Ramos (cell line): ENCODE measurements around the gene SLCO4A1.

Source experiments
- in situ Hi-C: fragments of 300-500 bp; cut with MboI; formaldehyde crosslinking; loops from one replicate; pipeline ENCODE4 v1.14.3; 2022; ENCODE audit warnings: low sequenced_read_pairs; ENCODE audit not compliant: unreplicated experiment

SLCO4A1 gene

GRCh38 chr20:62660240-62660615, 17.9 kb downstream of the SLCO4A1 start:
- in situ Hi-C loops = no loop called here

GRCh38 chr20:62660768-62661167, 18.5 kb downstream of the SLCO4A1 start:
- in situ Hi-C loops = no loop called here

GRCh38 chr20:62661647-62662046, 19.3 kb downstream of the SLCO4A1 start:
- in situ Hi-C loops = no loop called here

GRCh38 chr20:62662422-62662821, 20.1 kb downstream of the SLCO4A1 start:
- in situ Hi-C loops = no loop called here

GRCh38 chr20:62663145-62664018, 21.1 kb downstream of the SLCO4A1 start:
- in situ Hi-C loops = no loop called here

- in situ Hi-C loops = no loop called here
These were observed 22.0 kb downstream of the SLCO4A1 start for GRCh38 chr20:62664019-62664971.

- in situ Hi-C loops = no loop called here
These were observed 23.0 kb downstream of the SLCO4A1 start for GRCh38 chr20:62665153-62665754.

- in situ Hi-C loops = no loop called here
These were observed 23.8 kb downstream of the SLCO4A1 start for GRCh38 chr20:62665826-62666735.

- in situ Hi-C loops = no loop called here
These were observed 24.6 kb downstream of the SLCO4A1 start for GRCh38 chr20:62666736-62667529.

GRCh38 chr20:62667530-62668440, 25.5 kb downstream of the SLCO4A1 start:
- in situ Hi-C loops = no loop called here

- in situ Hi-C loops = no loop called here
These were observed 26.2 kb downstream of the SLCO4A1 start for GRCh38 chr20:62668441-62669027.

GRCh38 chr20:62669249-62669648, 26.9 kb downstream of the SLCO4A1 start:
- in situ Hi-C loops = no loop called here

GRCh38 chr20:62670156-62670555, 27.9 kb downstream of the SLCO4A1 start:
- in situ Hi-C loops = no loop called here

- in situ Hi-C loops = no loop called here
These were observed 28.7 kb downstream of the SLCO4A1 start for GRCh38 chr20:62670998-62671397.

- in situ Hi-C loops = no loop called here
These were observed 29.5 kb downstream of the SLCO4A1 start for GRCh38 chr20:62671765-62672164.

- in situ Hi-C loops = no loop called here
These were observed 32.1 kb downstream of the SLCO4A1 start for GRCh38 chr20:62674370-62674769.

- in situ Hi-C loops = no loop called here
These were observed 33.0 kb downstream of the SLCO4A1 start for GRCh38 chr20:62675156-62675876.
